Esophagus squamous epithelium (tissue), 5 donors: ENCODE measurements around the gene MGMT. TPM values are rescaled to one million over a fixed set of nuclear protein-coding genes. Genes with fewer than 3 reads are reported as not detected.

Source experiments
- DNase-seq: peaks from one replicate; lab custom pipeline; 2025; lab: John Stamatoyannopoulos, UW
- H3K27ac ChIP-seq, 4 donors: fragments of 200-600 bp; sonication (generic); one replicate each; pipeline ENCODE4 v1.5.1; 2016 to 2019; ENCODE audit warnings: mild to moderate bottlenecking in 1 of 4
- H3K27me3 ChIP-seq, 4 donors: fragments of 200-600 bp; sonication (generic); 1 replicate in 3 of 4; 2 replicates in 1 of 4; pipeline versions ENCODE4 v1.5.1 to v1.6.0; 2017 to 2021; ENCODE audit warnings: antibody characterized with exemption in 1 of 4
- H3K36me3 ChIP-seq, 3 donors: fragments of 200-600 bp; sonication (generic); one replicate each; pipeline ENCODE4 v1.5.1; 2016 to 2019
- H3K4me1 ChIP-seq, 3 donors: fragments of 200-600 bp; sonication (generic); one replicate each; pipeline ENCODE4 v1.5.1; 2017 to 2019
- H3K4me3 ChIP-seq, 4 donors: fragments of 200-600 bp; sonication (generic); 1 replicate in 3 of 4; 2 replicates in 1 of 4; pipeline ENCODE4 v1.5.1; 2016 to 2019; ENCODE audit warnings: mild to moderate bottlenecking in 2 of 4, moderate library complexity in 1 of 4
- H3K9me3 ChIP-seq, 3 donors: fragments of 200-600 bp; sonication (generic); one replicate each; pipeline ENCODE4 v1.5.1; 2016 to 2019
- POLR2A ChIP-seq, 4 donors: fragments of 450-650 bp; IDR thresholded peaks; one replicate each; pipeline ENCODE4 v1.6.1; 2017; ENCODE audit warnings: antibody characterized with exemption in 4 of 4, mild to moderate bottlenecking in 4 of 4, moderate library complexity in 3 of 4
- WGBS, 2 donors: methylation state at CpG; one replicate each; pipeline ENCODE4 v1.1.5; 2018; 5-methylcytosine and 5-hydroxymethylcytosine counted together
- intact Hi-C: fragments of 100-400 bp; cut with DNase I; formaldehyde crosslinking; loops from one replicate; pipeline ENCODE4 v1.15.0; 2022
- total RNA-seq, 4 donors: library from RNA; depleted of rRNA; stranded (reverse); fragments of >200 nt; gene quantifications; one replicate each; pipeline ENCODE4 v1.1.0, GENCODE V29; 2016
- TF ChIP-seq, protein P1 (sequence below), 6 experiments: fragments of 450-650 bp in 4 of 6; fragments of 200-600 bp in 2 of 6; sonication (generic) in 2 of 6; IDR thresholded peaks; one replicate each; pipeline ENCODE4 v1.5.1; 2016 to 2019; ENCODE audit warnings: antibody characterized with exemption in 6 of 6, mild to moderate bottlenecking in 4 of 6, moderate library complexity in 4 of 6
- donor health status: DM: yes; HTN: yes; CAD: no.

The MGMT gene
- total RNA-seq, 4 donors from 2014 or later, result 15.6 to 28.8 (median 18.4) TPM

DNA sequence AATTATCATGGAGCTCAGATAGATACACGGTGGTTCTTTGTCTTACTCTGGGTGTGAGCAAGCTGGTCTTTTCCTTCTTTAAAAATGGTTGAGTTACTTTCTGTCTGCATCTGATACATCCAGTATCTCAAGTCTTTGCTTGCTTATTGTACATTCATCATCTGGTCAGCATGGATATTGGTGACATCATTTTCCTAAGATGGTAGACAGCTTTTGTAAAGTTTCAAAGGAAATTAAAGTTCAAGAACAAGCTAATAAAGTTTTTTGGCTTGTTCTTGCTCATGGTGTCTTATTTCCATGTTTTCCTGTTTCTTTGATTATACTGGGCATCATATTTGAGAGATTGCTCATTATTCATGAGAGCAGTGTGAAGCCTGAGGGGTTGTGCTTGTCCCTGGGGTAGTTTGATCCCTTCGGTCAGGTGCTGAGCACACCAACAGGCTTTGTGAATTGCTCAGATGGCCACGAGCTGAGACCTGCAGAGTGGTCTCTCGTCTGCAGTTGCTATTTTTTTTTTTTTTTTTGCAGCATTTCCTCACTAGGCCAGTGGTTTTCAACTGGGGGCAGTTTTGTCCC lies 38.5 kb downstream of the MGMT start:
- H3K4me1 ChIP-seq, result peaks cover 0 to 5% (median 0%) of the 10 kb centered on the region in 3 donors

GRCh38 chr10:129506101-129506797 lies 39.2 kb downstream of the MGMT start:
- peaks cover 0 to 16% (median 13%) of the 10 kb centered on the region in 3 donors for H3K9me3 ChIP-seq
- H3K4me3 ChIP-seq, result no peak overlapping the region
- TF ChIP-seq POLR2A (IDR thresholded peaks at IDR 0.05), result no peak
- TF ChIP-seq, protein P1, sequence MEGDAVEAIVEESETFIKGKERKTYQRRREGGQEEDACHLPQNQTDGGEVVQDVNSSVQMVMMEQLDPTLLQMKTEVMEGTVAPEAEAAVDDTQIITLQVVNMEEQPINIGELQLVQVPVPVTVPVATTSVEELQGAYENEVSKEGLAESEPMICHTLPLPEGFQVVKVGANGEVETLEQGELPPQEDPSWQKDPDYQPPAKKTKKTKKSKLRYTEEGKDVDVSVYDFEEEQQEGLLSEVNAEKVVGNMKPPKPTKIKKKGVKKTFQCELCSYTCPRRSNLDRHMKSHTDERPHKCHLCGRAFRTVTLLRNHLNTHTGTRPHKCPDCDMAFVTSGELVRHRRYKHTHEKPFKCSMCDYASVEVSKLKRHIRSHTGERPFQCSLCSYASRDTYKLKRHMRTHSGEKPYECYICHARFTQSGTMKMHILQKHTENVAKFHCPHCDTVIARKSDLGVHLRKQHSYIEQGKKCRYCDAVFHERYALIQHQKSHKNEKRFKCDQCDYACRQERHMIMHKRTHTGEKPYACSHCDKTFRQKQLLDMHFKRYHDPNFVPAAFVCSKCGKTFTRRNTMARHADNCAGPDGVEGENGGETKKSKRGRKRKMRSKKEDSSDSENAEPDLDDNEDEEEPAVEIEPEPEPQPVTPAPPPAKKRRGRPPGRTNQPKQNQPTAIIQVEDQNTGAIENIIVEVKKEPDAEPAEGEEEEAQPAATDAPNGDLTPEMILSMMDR (IDR thresholded peaks at IDR 0.05), result no peak
- H3K27ac ChIP-seq, result no peak overlapping the region
- no peaks in the 10 kb centered on the region for H3K27me3 ChIP-seq
- peaks cover 0 to 5% (median 0%) of the 10 kb centered on the region in 3 donors for H3K4me1 ChIP-seq
- intact Hi-C loops, result no loop called here
- WGBS, 2 donors, result 70% methylated on average over 14 of the region's 14 CpGs
- H3K36me3 ChIP-seq, result no peaks in the 10 kb centered on the region
- no peak for DNase-seq

More for the DNA sequence above, 38.5 kb downstream of the MGMT start:
- Histone ChIP-seq H3K4me3 (no peak overlapping the region), H3K36me3 (no peaks in the 10 kb centered on the region), H3K27ac (no peak overlapping the region), H3K9me3 (peaks cover 0 to 16% (median 13%) of the 10 kb centered on the region in 3 donors), H3K27me3 (no peaks in the 10 kb centered on the region)
- DNase-seq, result no peak
- WGBS, 2 donors, result 41 to 59% methylated on average over 4 of the region's 4 CpGs
- TF ChIP-seq, protein P1 (IDR thresholded peaks at IDR 0.05), result no peak
- TF ChIP-seq POLR2A (IDR thresholded peaks at IDR 0.05), result no peak
- intact Hi-C loops, result no loop called here

- WGBS, 2 donors, result 80 to 96% methylated on average over 8 of the region's 12 CpGs
- intact Hi-C loops, result no loop called here
These were observed 40.3 kb downstream of the MGMT start for GRCh38 chr10:129507216-129507889.

GRCh38 chr10:129509155-129509554 lies 42.1 kb downstream of the MGMT start:
- H3K4me3 ChIP-seq, result no peak overlapping the region
- WGBS, 2 donors, result 83 to 89% methylated on average over 10 to 12 of the region's 12 CpGs
- intact Hi-C loops, result no loop called here
- H3K36me3 ChIP-seq, result no peaks in the 10 kb centered on the region
- DNase-seq, result no peak
- TF ChIP-seq POLR2A (IDR thresholded peaks at IDR 0.05), result no peak
- TF ChIP-seq, protein P1 (IDR thresholded peaks at IDR 0.05), result no peak
- no peaks in the 10 kb centered on the region for H3K27me3 ChIP-seq
- peaks cover 0 to 5% (median 0%) of the 10 kb centered on the region in 3 donors for H3K4me1 ChIP-seq
- no peak overlapping the region for H3K27ac ChIP-seq
- peaks cover 0 to 16% (median 13%) of the 10 kb centered on the region in 3 donors for H3K9me3 ChIP-seq

More at GRCh38 chr10:129507216-129507889, 40.3 kb downstream of the MGMT start:
- Histone ChIP-seq H3K27me3 (no peaks in the 10 kb centered on the region), H3K4me1 (peaks cover 0 to 5% (median 0%) of the 10 kb centered on the region in 3 donors), H3K9me3 (peaks cover 0 to 16% (median 13%) of the 10 kb centered on the region in 3 donors), H3K36me3 (no peaks in the 10 kb centered on the region), H3K27ac (no peak overlapping the region), H3K4me3 (no peak overlapping the region)
- no peak for DNase-seq
- no peak for TF ChIP-seq POLR2A (IDR thresholded peaks at IDR 0.05)
- TF ChIP-seq, protein P1 (IDR thresholded peaks at IDR 0.05), result no peak
